Pancreas (tissue), 10 donors: ENCODE results near the gene ANXA4. TPM values are rescaled to one million over a fixed set of nuclear protein-coding genes. Genes with fewer than 3 reads are reported as not detected.
"Not testable (repeated sequence)": the region's sequence is repeated elsewhere in the genome, so short reads cannot be mapped to it uniquely, and the experiment has no call there.

Experiments used
- ATAC-seq, 4 donors: fragments of 200-7000 bp; cut with Tn5 transposase; one replicate each; pipeline versions ENCODE4 v1.8.0 to v1.9.1; 2020; ENCODE audit warnings: mild to moderate bottlenecking in 4 of 4, moderate library complexity in 4 of 4
- DNase-seq, 6 donors: peaks; one replicate each; pipeline ENCODE4 v3.0.0-alpha.2; 2020
- FAIRE-seq: peaks from 2 replicates; lab custom pipeline; 2012; peaks lifted over from hg19 to GRCh38; lab: Jason Lieb, UNC
- H3K27ac ChIP-seq, 4 donors: fragments of 200-600 bp; sonication (generic); 1 replicate in 3 of 4; 2 replicates in 1 of 4; pipeline versions ENCODE4 v1.5.0 to v1.8.0; 2020
- H3K27me3 ChIP-seq, 4 donors: fragments of 200-600 bp; one replicate each; pipeline ENCODE4 v1.8.0; 2021
- H3K36me3 ChIP-seq, 3 donors: fragments of 200-600 bp; sonication (generic) in 1 of 3; one replicate each; pipeline versions ENCODE4 v1.5.0 to v1.8.0; 2020 to 2021
- H3K4me1 ChIP-seq, 3 donors: fragments of 200-600 bp; one replicate each; pipeline ENCODE4 v1.8.0; 2021
- H3K4me3 ChIP-seq, 4 donors: fragments of 200-600 bp; sonication (generic) in 2 of 4; one replicate each; pipeline versions ENCODE4 v1.5.0 to v1.8.0; 2020 to 2021
- H3K9me3 ChIP-seq, 4 donors: fragments of 200-600 bp; one replicate each; pipeline ENCODE4 v1.8.0; 2021
- WGBS, 2 donors: extraction: QIAGEN DNeasy Blood & Tissue Kit; methylation state at CpG; one replicate each; pipeline ENCODE4 v1.1.7; 2013; 5-methylcytosine and 5-hydroxymethylcytosine counted together
- intact Hi-C, 3 donors: fragments of 100-400 bp; cut with DNase I; formaldehyde crosslinking; loops; one replicate each; pipeline versions ENCODE4 v1.11.1 to v1.14.2; 2022
- polyA plus RNA-seq, 2 donors: library from polyadenylated mRNA; stranded (reverse); fragments of 200-250 nt; gene quantifications; one replicate each; pipeline ENCODE4 v1.2.3, GENCODE V29; 2013
- total RNA-seq, 6 donors: library from RNA; stranded (reverse); fragmentation: NEBNext Ultra II Directional in 4 of 6; extraction: Animal tissue kit (Norgen Biotek cat#: 25700) in 4 of 6; gene quantifications; one replicate each; pipeline versions ENCODE4 v1.2.1 to v1.2.4, GENCODE V29; 2021 to 2023
- TF ChIP-seq, protein P1 (sequence below), 4 donors: fragments of 200-600 bp; sonication (generic) in 3 of 4; IDR thresholded peaks; one replicate each; pipeline versions ENCODE4 v1.5.0 to v1.8.0; 2021; ENCODE audit warnings: antibody characterized with exemption in 4 of 4
- donor health status: healthy with polysubstance abuse.
- donor health status: DM: no; HTN: no; CAD: no; lungs with moderate emphysema.
- donor health status: DM: no; HTN: no; CAD: no.
- donor health status: control.
- donor health status: control.
- donor health status: Bipolar disorder and iron deficiency.
- donor health status: DM: yes; HTN: yes; CAD: no.
- donor health status: DM: no; HTN: no; CAD: no.
- donor health status: DM: no; HTN: no; CAD: no.
- donor health status: DM: yes; HTN: yes; CAD: no.

ANXA4 gene
- total and polyA plus RNA-seq, 8 donors: 215 to 762 (median 463) TPM

DNA sequence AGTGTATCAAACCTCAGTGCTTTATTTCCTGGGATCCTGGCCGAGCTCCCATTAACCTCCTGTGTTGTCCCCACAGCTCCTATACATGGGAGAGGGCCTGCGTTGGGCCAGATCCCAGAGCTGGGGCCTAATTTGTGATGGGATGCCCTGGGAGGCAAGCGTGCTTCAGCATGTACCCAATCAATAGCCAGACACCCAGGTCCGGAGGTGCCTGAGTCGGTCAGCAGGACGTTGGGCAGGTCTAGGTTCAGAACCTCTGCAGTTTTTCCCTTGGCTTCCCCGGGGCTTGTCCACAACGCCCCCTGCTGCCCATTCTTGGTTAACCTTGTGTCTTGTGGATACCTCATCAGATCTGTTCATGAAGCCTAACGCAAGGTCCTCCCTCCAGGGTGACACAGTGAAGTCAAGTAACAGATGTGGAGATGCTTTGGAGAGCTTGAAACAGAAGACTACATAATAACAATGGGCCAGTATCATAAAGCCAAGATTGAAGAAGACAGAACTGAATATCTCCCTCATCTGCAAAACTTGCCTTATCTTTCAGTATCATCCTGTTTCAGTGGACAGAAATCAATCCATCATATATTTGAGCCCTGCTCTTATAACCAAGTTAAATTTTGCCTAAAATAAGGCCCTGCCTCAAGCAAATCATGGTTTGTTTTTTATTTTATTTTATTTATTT lies 27.3 kb upstream of the ANXA4 start:
- intact Hi-C loops: loop anchor here (2.0 to 10.0 kb wide), 3 partner anchors 150 to 160 kb away; no protein-coding TSS in a partner anchor
- WGBS, 2 donors: 11 to 13% methylated on average over 9 of the region's 9 CpGs
- TF ChIP-seq, protein P1, sequence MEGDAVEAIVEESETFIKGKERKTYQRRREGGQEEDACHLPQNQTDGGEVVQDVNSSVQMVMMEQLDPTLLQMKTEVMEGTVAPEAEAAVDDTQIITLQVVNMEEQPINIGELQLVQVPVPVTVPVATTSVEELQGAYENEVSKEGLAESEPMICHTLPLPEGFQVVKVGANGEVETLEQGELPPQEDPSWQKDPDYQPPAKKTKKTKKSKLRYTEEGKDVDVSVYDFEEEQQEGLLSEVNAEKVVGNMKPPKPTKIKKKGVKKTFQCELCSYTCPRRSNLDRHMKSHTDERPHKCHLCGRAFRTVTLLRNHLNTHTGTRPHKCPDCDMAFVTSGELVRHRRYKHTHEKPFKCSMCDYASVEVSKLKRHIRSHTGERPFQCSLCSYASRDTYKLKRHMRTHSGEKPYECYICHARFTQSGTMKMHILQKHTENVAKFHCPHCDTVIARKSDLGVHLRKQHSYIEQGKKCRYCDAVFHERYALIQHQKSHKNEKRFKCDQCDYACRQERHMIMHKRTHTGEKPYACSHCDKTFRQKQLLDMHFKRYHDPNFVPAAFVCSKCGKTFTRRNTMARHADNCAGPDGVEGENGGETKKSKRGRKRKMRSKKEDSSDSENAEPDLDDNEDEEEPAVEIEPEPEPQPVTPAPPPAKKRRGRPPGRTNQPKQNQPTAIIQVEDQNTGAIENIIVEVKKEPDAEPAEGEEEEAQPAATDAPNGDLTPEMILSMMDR (IDR thresholded peaks at IDR 0.05): peak; percentile 69 to 82 (median 78)
- not testable (repeated sequence) for H3K4me3 ChIP-seq, H3K27ac ChIP-seq, H3K36me3 ChIP-seq, H3K4me1 ChIP-seq, H3K27me3 ChIP-seq, FAIRE-seq, H3K9me3 ChIP-seq
- ATAC-seq (peak; percentile 96 to 98 (median 98)), DNase-seq (peak; percentile 79 to 94 (median 89))

DNA sequence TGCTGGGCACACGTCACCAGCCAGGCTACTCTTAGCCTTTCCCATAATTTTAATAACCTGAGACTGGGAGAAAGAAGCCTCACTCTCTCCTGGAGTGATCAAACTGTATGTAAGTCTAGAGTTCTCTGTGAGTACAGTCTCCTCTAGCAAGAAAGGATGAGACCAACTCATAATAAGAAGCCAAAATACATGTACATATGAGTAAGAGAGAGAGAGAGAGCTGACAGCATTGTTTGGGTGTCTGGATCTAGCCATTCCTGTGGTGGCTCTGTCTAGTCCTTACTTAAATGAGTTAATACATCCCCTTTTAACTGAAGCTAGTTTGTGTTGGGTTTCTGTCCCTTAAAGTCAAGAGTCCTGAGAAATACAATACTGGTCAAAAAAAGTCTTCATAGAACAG lies 26.0 kb upstream of the ANXA4 start:
- Histone ChIP-seq H3K36me3 (no peaks in the 10 kb centered on the region), H3K9me3 (no peaks in the 10 kb centered on the region), H3K4me3 (no peak overlapping the region), H3K27me3 (no peaks in the 10 kb centered on the region), H3K4me1 (no peaks in the 10 kb centered on the region), H3K27ac (no peak overlapping the region)
- TF ChIP-seq, protein P1 (IDR thresholded peaks at IDR 0.05): no peak
- FAIRE-seq (no peak), DNase-seq (no peak), ATAC-seq (no peak)
- intact Hi-C loops: loop anchor here (2.0 to 10.0 kb wide), 3 partner anchors 151 to 161 kb away; no protein-coding TSS in a partner anchor
- WGBS, 2 donors: 53 to 72% methylated on average over 1 of the region's 1 CpG

DNA sequence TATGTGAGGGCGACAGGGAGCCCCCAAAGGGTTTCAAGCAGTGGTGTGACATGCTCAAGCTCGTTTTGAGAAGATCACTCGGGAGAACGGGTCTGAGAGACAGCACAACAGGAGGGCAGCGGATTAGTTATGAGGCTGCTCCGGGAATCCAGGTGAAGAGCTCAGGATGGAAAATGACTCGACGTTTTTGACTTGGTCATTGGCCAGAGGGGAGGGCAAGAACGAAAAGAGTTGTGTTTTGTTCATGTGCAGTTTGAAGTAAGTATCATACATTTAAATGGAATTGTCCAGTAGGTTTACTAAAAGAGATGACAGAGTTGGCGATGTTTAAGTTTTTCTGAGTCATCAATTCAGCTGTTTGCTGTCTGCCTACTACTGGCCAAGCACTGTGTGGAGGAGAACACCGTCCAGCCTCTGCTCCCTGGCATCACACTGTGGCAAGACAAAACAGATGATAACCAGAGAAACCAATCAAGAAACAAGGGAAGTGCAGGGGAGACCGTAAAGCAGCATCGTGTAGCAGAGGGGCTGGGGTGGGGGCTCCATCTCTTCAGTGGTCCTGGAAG lies 25.3 kb upstream of the ANXA4 start:
- ATAC-seq (no peak), DNase-seq (no peak), FAIRE-seq (no peak)
- H3K4me1 ChIP-seq: no peaks in the 10 kb centered on the region
- H3K36me3 ChIP-seq: no peaks in the 10 kb centered on the region
- intact Hi-C loops: loop anchor here in 2 of 3 donors (10.0 kb wide), 2 partner anchors 152 to 162 kb away; no protein-coding TSS in a partner anchor
- no peak overlapping the region for H3K4me3 ChIP-seq
- TF ChIP-seq, protein P1 (IDR thresholded peaks at IDR 0.05): no peak
- 72 to 75% methylated on average over 13 of the region's 13 CpGs for WGBS, 2 donors
- H3K9me3 ChIP-seq: no peaks in the 10 kb centered on the region
- no peaks in the 10 kb centered on the region for H3K27me3 ChIP-seq
- no peak overlapping the region for H3K27ac ChIP-seq

DNA sequence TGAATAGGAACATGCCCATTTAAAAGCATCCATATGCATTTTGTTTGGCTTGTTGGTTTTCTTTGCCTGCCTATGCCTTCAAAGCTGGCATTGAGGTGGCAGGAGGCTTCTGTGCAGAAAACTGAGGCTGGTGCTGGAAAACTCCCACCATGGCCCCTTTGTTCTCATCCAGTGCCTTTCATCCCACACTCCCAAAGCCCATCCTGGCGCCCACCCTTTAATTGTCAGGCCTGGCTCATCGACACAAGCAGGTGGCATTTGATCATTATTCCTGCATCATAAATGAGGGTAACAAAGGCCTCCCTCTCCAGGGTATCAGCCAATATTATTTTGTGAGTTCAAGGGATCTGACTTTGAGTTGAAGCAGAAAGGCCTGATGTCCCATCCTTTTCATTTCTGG lies 24.7 kb upstream of the ANXA4 start:
- WGBS, 2 donors: 92 to 94% methylated on average over 2 of the region's 2 CpGs
- Histone ChIP-seq H3K9me3 (no peaks in the 10 kb centered on the region), H3K4me3 (no peak overlapping the region), H3K4me1 (no peaks in the 10 kb centered on the region), H3K36me3 (no peaks in the 10 kb centered on the region), H3K27me3 (no peaks in the 10 kb centered on the region), H3K27ac (no peak overlapping the region)
- FAIRE-seq (no peak), ATAC-seq (no peak), DNase-seq (no peak)
- TF ChIP-seq, protein P1 (IDR thresholded peaks at IDR 0.05): no peak
- intact Hi-C loops: loop anchor here in 2 of 3 donors (10.0 kb wide), 2 partner anchors 152 to 162 kb away; no protein-coding TSS in a partner anchor
